Measurements from ENCODE around the gene TIMP1. TPM values are rescaled to one million over a fixed set of nuclear protein-coding genes. Genes with fewer than 3 reads are reported as not detected.

TIMP1 gene
- total RNA-seq, 1 experiment from 2014 or later: 3.9 TPM

DNA sequence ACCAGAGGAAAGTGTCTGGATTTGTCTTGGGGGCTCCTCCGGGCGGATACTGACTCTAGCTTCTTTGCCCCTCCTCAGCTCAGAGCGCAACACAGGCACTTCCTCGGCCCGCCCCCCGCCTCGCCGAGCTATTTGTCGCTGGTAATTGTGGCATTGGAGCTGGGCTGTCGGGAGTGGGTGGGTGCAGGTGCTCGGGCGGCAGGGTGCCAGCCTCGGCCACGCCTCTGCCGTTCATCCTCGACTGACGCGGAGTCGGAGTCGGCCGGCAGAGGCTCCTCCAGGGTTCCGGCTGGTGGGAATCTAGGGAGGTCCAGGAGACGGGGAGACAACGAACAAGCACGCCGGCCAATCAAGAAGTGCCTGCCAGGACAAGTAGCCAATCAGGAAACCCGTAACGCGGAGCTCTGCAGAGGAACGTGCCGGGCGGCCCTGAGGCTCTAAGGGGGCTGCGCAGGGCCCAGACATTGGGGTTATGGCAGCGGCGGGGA, 41.3 kb downstream of the TIMP1 start:
- ChIA-PET POLR2A (no interaction called here), CTCF (no interaction called here)
- peaks cover 3% of the 10 kb centered on the region for H3K27me3 Mint-ChIP-seq (ENCODE audit: insufficient read depth, unreplicated experiment)
- TF ChIP-seq, protein P1, sequence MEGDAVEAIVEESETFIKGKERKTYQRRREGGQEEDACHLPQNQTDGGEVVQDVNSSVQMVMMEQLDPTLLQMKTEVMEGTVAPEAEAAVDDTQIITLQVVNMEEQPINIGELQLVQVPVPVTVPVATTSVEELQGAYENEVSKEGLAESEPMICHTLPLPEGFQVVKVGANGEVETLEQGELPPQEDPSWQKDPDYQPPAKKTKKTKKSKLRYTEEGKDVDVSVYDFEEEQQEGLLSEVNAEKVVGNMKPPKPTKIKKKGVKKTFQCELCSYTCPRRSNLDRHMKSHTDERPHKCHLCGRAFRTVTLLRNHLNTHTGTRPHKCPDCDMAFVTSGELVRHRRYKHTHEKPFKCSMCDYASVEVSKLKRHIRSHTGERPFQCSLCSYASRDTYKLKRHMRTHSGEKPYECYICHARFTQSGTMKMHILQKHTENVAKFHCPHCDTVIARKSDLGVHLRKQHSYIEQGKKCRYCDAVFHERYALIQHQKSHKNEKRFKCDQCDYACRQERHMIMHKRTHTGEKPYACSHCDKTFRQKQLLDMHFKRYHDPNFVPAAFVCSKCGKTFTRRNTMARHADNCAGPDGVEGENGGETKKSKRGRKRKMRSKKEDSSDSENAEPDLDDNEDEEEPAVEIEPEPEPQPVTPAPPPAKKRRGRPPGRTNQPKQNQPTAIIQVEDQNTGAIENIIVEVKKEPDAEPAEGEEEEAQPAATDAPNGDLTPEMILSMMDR (IDR thresholded peaks at IDR 0.05; ENCODE audit: insufficient read depth in 1 of 2, low read depth in 1 of 2, low read length in 1 of 2, severe bottlenecking in 1 of 2, unreplicated experiment in 1 of 2): no peak
- no peaks in the 10 kb centered on the region for H3K9me3 ChIP-seq
- no peaks in the 10 kb centered on the region for H3K36me3 ChIP-seq (ENCODE audit: control insufficient read depth, insufficient read depth, low read length)
- no peaks in the 10 kb centered on the region for H3K9me3 Mint-ChIP-seq (ENCODE audit: unreplicated experiment)
- H3K27ac Mint-ChIP-seq (ENCODE audit: unreplicated experiment): no peak overlapping the region
- peak; percentile 81 to 85 for DNase-seq
- peaks cover 17% of the 10 kb centered on the region for H3K36me3 Mint-ChIP-seq (ENCODE audit: insufficient read depth, unreplicated experiment)
- peak overlapping the region; percentile 53 for H3K4me3 ChIP-seq (ENCODE audit: low read depth, low read length)
- no peaks in the 10 kb centered on the region for H3K27me3 ChIP-seq (replicated peaks; ENCODE audit: control insufficient read depth, insufficient read depth, low read length)
- intact Hi-C loops (cut with micrococcal nuclease; ENCODE audit: unreplicated experiment): no loop called here
- no peaks in the 10 kb centered on the region for H3K4me1 Mint-ChIP-seq (ENCODE audit: low read depth, unreplicated experiment)
- no peaks in the 10 kb centered on the region for H3K4me1 ChIP-seq
- peak overlapping the region; percentile 79 for H3K4me3 Mint-ChIP-seq (ENCODE audit: unreplicated experiment)
- BruUV-seq (replicated peaks): no TSS peak

DNA sequence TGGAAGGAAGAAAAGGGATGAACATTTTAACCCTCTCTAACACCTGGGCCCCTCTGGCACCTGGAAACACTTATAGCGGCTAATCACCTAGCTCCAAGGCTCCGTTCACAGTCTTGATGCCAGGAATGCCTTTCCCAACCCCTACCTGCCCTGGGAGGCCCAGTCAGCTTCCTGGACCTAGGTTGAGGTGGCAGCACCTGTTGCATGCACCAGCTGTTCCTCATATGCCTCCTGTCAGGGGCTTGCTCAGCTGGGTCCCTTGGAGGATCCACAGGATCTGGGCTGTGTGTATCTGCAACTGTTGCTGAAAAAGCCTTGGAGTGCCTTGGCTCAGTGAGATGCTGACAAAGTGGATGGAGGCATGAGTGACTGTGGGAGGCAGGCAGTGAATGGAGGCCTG, 43.1 kb downstream of the TIMP1 start:
- Histone ChIP-seq H3K27me3 (replicated peaks; ENCODE audit: control insufficient read depth, insufficient read depth, low read length) (no peaks in the 10 kb centered on the region), H3K9me3 (no peaks in the 10 kb centered on the region), H3K4me3 (ENCODE audit: low read depth, low read length) (no peak overlapping the region), H3K36me3 (ENCODE audit: control insufficient read depth, insufficient read depth, low read length) (no peaks in the 10 kb centered on the region), H3K4me1 (no peaks in the 10 kb centered on the region)
- CTCF ChIA-PET: no interaction called here
- Mint-ChIP-seq H3K27ac (ENCODE audit: unreplicated experiment) (no peak overlapping the region), H3K4me3 (ENCODE audit: unreplicated experiment) (peak overlapping the region; percentile 2), H3K27me3 (ENCODE audit: insufficient read depth, unreplicated experiment) (peaks cover under 1% of the 10 kb centered on the region), H3K4me1 (ENCODE audit: low read depth, unreplicated experiment) (no peaks in the 10 kb centered on the region), H3K9me3 (ENCODE audit: unreplicated experiment) (no peaks in the 10 kb centered on the region), H3K36me3 (ENCODE audit: insufficient read depth, unreplicated experiment) (peaks cover 17% of the 10 kb centered on the region)
- no peak for DNase-seq
- TF ChIP-seq, protein P1 (IDR thresholded peaks at IDR 0.05; ENCODE audit: insufficient read depth in 1 of 2, low read depth in 1 of 2, low read length in 1 of 2, severe bottlenecking in 1 of 2, unreplicated experiment in 1 of 2): no peak
- POLR2A ChIA-PET: no interaction called here
- intact Hi-C loops (cut with micrococcal nuclease; ENCODE audit: unreplicated experiment): no loop called here
- no TSS peak for BruUV-seq (replicated peaks)

DNA sequence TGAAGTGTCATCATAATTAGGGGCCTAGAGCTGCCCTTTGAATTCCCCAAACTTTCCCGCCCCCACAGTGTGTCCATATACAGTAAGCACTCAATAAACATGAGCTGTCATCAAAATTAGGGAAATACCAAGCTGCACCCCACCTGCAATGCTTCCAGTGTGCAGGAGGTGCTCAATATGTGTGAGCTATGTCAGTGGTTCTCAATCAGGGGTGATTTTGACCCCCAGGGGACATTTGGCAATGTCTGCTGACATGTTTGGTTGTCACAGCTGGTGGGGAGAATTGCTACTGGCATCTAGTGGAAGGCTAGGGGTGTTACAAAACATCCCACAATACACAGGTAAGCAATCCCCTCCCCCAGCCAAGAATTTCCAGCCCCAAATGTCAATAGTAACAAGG, 46.7 kb downstream of the TIMP1 start:
- ChIA-PET POLR2A (no interaction called here), CTCF (interaction anchor here (0.5 kb wide), 1 partner anchor 910 kb away, joined by 8 read pairs; the partner anchor contains the start of gene TBC1D25)
- H3K4me1 ChIP-seq: no peaks in the 10 kb centered on the region
- TF ChIP-seq, protein P1 (IDR thresholded peaks at IDR 0.05; ENCODE audit: insufficient read depth in 1 of 2, low read depth in 1 of 2, low read length in 1 of 2, severe bottlenecking in 1 of 2, unreplicated experiment in 1 of 2): peak in 1 of 2 experiments; percentile 19
- peaks cover 10% of the 10 kb centered on the region for H3K36me3 Mint-ChIP-seq (ENCODE audit: insufficient read depth, unreplicated experiment)
- no peak overlapping the region for H3K4me3 Mint-ChIP-seq (ENCODE audit: unreplicated experiment)
- BruUV-seq (replicated peaks): no TSS peak
- no peaks in the 10 kb centered on the region for H3K4me1 Mint-ChIP-seq (ENCODE audit: low read depth, unreplicated experiment)
- H3K27me3 Mint-ChIP-seq (ENCODE audit: insufficient read depth, unreplicated experiment): no peaks in the 10 kb centered on the region
- H3K4me3 ChIP-seq (ENCODE audit: low read depth, low read length): no peak overlapping the region
- no peaks in the 10 kb centered on the region for H3K27me3 ChIP-seq (replicated peaks; ENCODE audit: control insufficient read depth, insufficient read depth, low read length)
- intact Hi-C loops (cut with micrococcal nuclease; ENCODE audit: unreplicated experiment): loop anchor here (1.0 kb wide), 2 partner anchors 68 to 88 kb away; partner anchors contain the start of gene ARAF
- no peaks in the 10 kb centered on the region for H3K9me3 Mint-ChIP-seq (ENCODE audit: unreplicated experiment)
- H3K27ac Mint-ChIP-seq (ENCODE audit: unreplicated experiment): no peak overlapping the region
- no peaks in the 10 kb centered on the region for H3K9me3 ChIP-seq
- no peaks in the 10 kb centered on the region for H3K36me3 ChIP-seq (ENCODE audit: control insufficient read depth, insufficient read depth, low read length)
- DNase-seq: peak; percentile 61 to 62

Data from Caco-2 (cell line).